HEK293 (cell line): ENCODE data around the gene SEC16A.
A peak's percentile ranks its signal among the peaks of the same experiment; 100 is the strongest.

Experiments used
- CTCF ChIA-PET: fragments of 350-600 bp; formaldehyde crosslinking; extraction: SDS; loops from one replicate; lab custom pipeline; 2021; ENCODE audit warnings: antibody characterized with exemption; lab: Yijun Ruan, JAX
- POLR2A ChIA-PET: fragments of 300-600 bp; formaldehyde crosslinking; extraction: SDS; loops from one replicate; lab custom pipeline; 2020; ENCODE audit warnings: antibody characterized with exemption, inconsistent platforms; lab: Yijun Ruan, JAX
- H3K27ac ChIP-seq: fragments of 200-500 bp; sonication (Bioruptor generic); 2 replicates; pipeline ENCODE4 v1.5.1; 2014; ENCODE audit warnings: low read depth, low read length, control low read depth, inconsistent platforms; ENCODE audit errors: extremely low read depth
- H3K36me3 ChIP-seq, 2 experiments: fragments of 200-500 bp in 1 of 2; sonication (Bioruptor generic) in 1 of 2; 1 replicate in 1 of 2; 2 replicates in 1 of 2; pipeline ENCODE4 v1.5.1; 2014 to 2017; ENCODE audit warnings: inconsistent platforms in 2 of 2, low read length in 2 of 2; ENCODE audit not compliant: control insufficient read depth in 2 of 2, insufficient read depth in 1 of 2
- H3K4me1 ChIP-seq: fragments of 200-500 bp; sonication (Bioruptor generic); 2 replicates; pipeline ENCODE4 v1.5.1; 2014; ENCODE audit warnings: mild to moderate bottlenecking, low read length, inconsistent platforms; ENCODE audit not compliant: control insufficient read depth, insufficient read depth
- H3K4me3 ChIP-seq: 2 replicates; pipeline ENCODE4 v1.5.1; 2011; ENCODE audit warnings: low read depth, mild to moderate bottlenecking, control low read depth, low read length, moderate library complexity
- H3K9me3 ChIP-seq: fragments of 200-500 bp; sonication (Bioruptor generic); 2 replicates; pipeline ENCODE4 v1.5.1; 2014; ENCODE audit warnings: low read depth, low read length, inconsistent platforms; ENCODE audit not compliant: control insufficient read depth, insufficient read depth
- BCL11A ChIP-seq: fragments of 450-650 bp; formaldehyde crosslinking; IDR thresholded peaks from 2 replicates; pipeline ENCODE4 v1.5.1; 2016; ENCODE audit warnings: low read depth, missing biosample characterization, missing genetic modification characterization
- BCL11B ChIP-seq: fragments of 450-650 bp; formaldehyde crosslinking; IDR thresholded peaks from 2 replicates; pipeline ENCODE4 v1.5.1; 2016; ENCODE audit warnings: low read depth, missing biosample characterization, missing genetic modification characterization
- EGR2 ChIP-seq: fragments of 450-650 bp; formaldehyde crosslinking; IDR thresholded peaks from 2 replicates; pipeline ENCODE4 v1.5.1; 2016; ENCODE audit warnings: low read depth, missing biosample characterization, missing genetic modification characterization
- GLIS1 ChIP-seq: fragments of 450-650 bp; formaldehyde crosslinking; IDR thresholded peaks from 2 replicates; pipeline ENCODE4 v1.5.1; 2016; ENCODE audit warnings: missing biosample characterization, missing genetic modification characterization
- GLIS2 ChIP-seq: fragments of 450-650 bp; formaldehyde crosslinking; IDR thresholded peaks from 2 replicates; pipeline ENCODE4 v1.5.1; 2016; ENCODE audit warnings: missing biosample characterization, missing genetic modification characterization
- HOXD13 ChIP-seq: sonication (generic); formaldehyde crosslinking; IDR thresholded peaks from 2 replicates; pipeline ENCODE4 v1.8.0; 2022; ENCODE audit warnings: missing genetic modification reagents, borderline replicate concordance
- KLF1 ChIP-seq: fragments of 450-650 bp; formaldehyde crosslinking; IDR thresholded peaks from 2 replicates; pipeline ENCODE4 v1.5.1; 2016; ENCODE audit warnings: missing biosample characterization, missing genetic modification characterization
- SP3 ChIP-seq: fragments of 450-650 bp; formaldehyde crosslinking; IDR thresholded peaks from 2 replicates; pipeline ENCODE4 v1.5.1; 2016; ENCODE audit warnings: missing biosample characterization, missing genetic modification characterization
- ZFHX2 ChIP-seq: fragments of 450-650 bp; formaldehyde crosslinking; conservative IDR thresholded peaks from 2 replicates; pipeline ENCODE4 v1.5.1; 2016; ENCODE audit warnings: missing biosample characterization, missing genetic modification characterization
- ZNF121 ChIP-seq: fragments of 450-650 bp; formaldehyde crosslinking; IDR thresholded peaks from 2 replicates; pipeline ENCODE4 v1.5.1; 2016; ENCODE audit warnings: missing biosample characterization, missing genetic modification characterization
- ZNF211 ChIP-seq: fragments of 450-650 bp; formaldehyde crosslinking; IDR thresholded peaks from 2 replicates; pipeline ENCODE4 v1.5.1; 2016; ENCODE audit warnings: low read depth, missing biosample characterization, missing genetic modification characterization
- ZNF221 ChIP-seq: fragments of 450-650 bp; formaldehyde crosslinking; IDR thresholded peaks from 2 replicates; pipeline ENCODE4 v1.5.1; 2017; ENCODE audit warnings: missing biosample characterization, missing genetic modification characterization, borderline replicate concordance
- ZNF350 ChIP-seq: fragments of 450-650 bp; formaldehyde crosslinking; IDR thresholded peaks from 2 replicates; pipeline ENCODE4 v1.5.0; 2017; ENCODE audit warnings: missing biosample characterization, mild to moderate bottlenecking, missing genetic modification characterization
- ZNF37A ChIP-seq: fragments of 450-650 bp; IDR thresholded peaks from 2 replicates; pipeline ENCODE4 v1.5.1; 2018; ENCODE audit warnings: missing biosample characterization, missing genetic modification characterization
- ZNF404 ChIP-seq: fragments of 450-650 bp; formaldehyde crosslinking; IDR thresholded peaks from 2 replicates; pipeline ENCODE4 v1.5.1; 2017; ENCODE audit warnings: missing biosample characterization, missing genetic modification characterization
- ZNF416 ChIP-seq: fragments of 450-650 bp; formaldehyde crosslinking; IDR thresholded peaks from 2 replicates; pipeline ENCODE4 v1.5.1; 2016; ENCODE audit warnings: missing biosample characterization, missing genetic modification characterization
- ZNF426 ChIP-seq: fragments of 450-650 bp; formaldehyde crosslinking; IDR thresholded peaks from 2 replicates; pipeline ENCODE4 v1.5.1; 2017; ENCODE audit warnings: missing biosample characterization, missing genetic modification characterization, mild to moderate bottlenecking, inconsistent platforms, moderate library complexity
- ZNF623 ChIP-seq: fragments of 450-650 bp; formaldehyde crosslinking; IDR thresholded peaks from 2 replicates; pipeline ENCODE4 v1.5.1; 2016; ENCODE audit warnings: missing biosample characterization, missing genetic modification characterization
- ZNF664 ChIP-seq: fragments of 450-650 bp; formaldehyde crosslinking; IDR thresholded peaks from 2 replicates; pipeline ENCODE4 v1.5.1; 2016; ENCODE audit warnings: missing biosample characterization, missing genetic modification characterization
- ZNF785 ChIP-seq: fragments of 450-650 bp; formaldehyde crosslinking; IDR thresholded peaks from 2 replicates; pipeline ENCODE4 v1.5.1; 2016; ENCODE audit warnings: missing biosample characterization, missing genetic modification characterization
- ZNF843 ChIP-seq: fragments of 450-650 bp; formaldehyde crosslinking; IDR thresholded peaks from 2 replicates; pipeline ENCODE4 v1.5.1; 2016; ENCODE audit warnings: missing biosample characterization, missing genetic modification characterization
- TF ChIP-seq, protein P1 (sequence below): fragments of 450-650 bp; formaldehyde crosslinking; IDR thresholded peaks from 2 replicates; pipeline ENCODE4 v1.5.1; 2016; ENCODE audit warnings: missing biosample characterization, missing genetic modification characterization
- TF ChIP-seq, protein P2 (sequence below): fragments of 450-650 bp; formaldehyde crosslinking; conservative IDR thresholded peaks from 2 replicates; pipeline ENCODE4 v1.5.1; 2016; ENCODE audit warnings: low read depth, missing biosample characterization, missing genetic modification characterization
- TF ChIP-seq, protein P3 (sequence below): fragments of 450-650 bp; formaldehyde crosslinking; IDR thresholded peaks from 2 replicates; pipeline ENCODE4 v1.5.1; 2016; ENCODE audit warnings: missing biosample characterization, missing genetic modification characterization
- TF ChIP-seq, protein P4 (sequence below): fragments of 450-650 bp; IDR thresholded peaks from 2 replicates; pipeline ENCODE4 v1.5.1; 2018; ENCODE audit warnings: missing biosample characterization, mild to moderate bottlenecking, missing genetic modification characterization

SEC16A gene

DNA sequence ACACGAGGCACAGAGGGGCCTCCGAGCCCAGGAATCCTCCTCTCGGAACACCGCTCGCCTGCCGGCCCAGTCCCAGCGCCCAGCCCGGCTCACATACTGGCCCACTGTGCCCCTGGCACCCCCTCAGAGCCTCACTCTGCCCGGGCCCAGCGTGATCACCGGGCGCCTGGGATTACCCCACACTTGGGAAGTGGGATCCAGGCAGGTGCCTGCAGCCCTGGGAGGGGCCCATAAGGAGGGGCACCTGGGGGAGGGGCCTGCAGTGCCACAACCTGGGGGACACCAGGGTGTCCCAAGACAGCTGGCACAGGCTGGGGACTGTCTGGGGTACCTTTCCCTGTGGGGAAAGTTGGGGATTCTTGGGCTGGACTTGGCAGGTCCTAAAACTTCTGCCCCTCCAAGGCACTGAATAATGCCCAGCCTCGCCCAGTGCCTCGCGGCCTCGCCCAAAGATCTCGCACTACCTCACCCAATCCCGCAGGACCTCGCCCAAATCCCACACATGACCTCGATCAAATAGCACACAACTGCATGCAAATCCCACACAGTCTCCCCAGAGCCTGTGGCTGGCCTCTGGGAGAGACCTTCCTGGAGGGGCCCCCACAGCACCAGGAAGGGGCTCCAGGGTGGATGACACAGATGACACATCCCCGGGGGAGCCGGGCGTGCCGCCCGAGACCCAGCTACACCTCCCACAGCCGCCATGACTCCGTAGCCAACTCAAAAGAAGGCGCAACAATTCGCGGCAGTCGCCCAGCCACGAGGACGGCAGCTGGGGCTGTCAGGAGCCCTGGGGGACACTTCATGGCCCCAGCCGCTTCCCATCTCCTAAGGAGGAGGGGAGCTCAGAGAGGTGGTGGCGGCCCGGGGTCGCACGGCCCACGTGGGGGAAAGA lies 49.3 kb upstream of the SEC16A start:
- Histone ChIP-seq H3K36me3 (peaks cover 0 to 11% of the 10 kb centered on the region in 2 experiments; a peak in 1 of 3 replicates), H3K9me3 (no peaks in the 10 kb centered on the region), H3K4me1 (0 out of 2 replicates have a peak, but pooled peaks cover 4% of the 10 kb centered on the region)
- TF ChIP-seq KLF1 (peak; percentile 99), EGR2 (tag by site-specific recombination) (0 out of 2 replicates have a peak, but pooled peaks have one; percentile 7), GLIS1 (peak; percentile 47), ZFHX2 (0 out of 2 replicates have a peak, but pooled peaks have one; percentile 22), SP3 (no peak), GLIS2 (0 out of 2 replicates have a peak, but pooled peaks have one; percentile 25)
- TF ChIP-seq, protein P1, sequence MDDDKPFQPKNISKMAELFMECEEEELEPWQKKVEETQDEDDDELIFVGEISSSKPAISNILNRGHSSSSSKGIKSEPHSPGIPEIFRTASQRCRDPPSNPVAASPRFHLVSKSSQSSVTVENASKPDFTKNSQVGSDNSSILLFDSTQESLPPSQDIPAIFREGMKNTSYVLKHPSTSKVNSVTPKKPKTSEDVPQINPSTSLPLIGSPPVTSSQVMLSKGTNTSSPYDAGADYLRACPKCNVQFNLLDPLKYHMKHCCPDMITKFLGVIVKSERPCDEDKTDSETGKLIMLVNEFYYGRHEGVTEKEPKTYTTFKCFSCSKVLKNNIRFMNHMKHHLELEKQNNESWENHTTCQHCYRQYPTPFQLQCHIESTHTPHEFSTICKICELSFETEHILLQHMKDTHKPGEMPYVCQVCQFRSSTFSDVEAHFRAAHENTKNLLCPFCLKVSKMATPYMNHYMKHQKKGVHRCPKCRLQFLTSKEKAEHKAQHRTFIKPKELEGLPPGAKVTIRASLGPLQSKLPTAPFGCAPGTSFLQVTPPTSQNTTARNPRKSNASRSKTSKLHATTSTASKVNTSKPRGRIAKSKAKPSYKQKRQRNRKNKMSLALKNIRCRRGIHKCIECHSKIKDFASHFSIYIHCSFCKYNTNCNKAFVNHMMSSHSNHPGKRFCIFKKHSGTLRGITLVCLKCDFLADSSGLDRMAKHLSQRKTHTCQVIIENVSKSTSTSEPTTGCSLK, result no peak
- TF ChIP-seq, all 188 proteins: peak for 5
- CTCF ChIA-PET, result no interaction called here
- Histone ChIP-seq H3K27ac (no peak overlapping the region), H3K4me3 (no peak overlapping the region)
- POLR2A ChIA-PET, result no interaction called here

DNA sequence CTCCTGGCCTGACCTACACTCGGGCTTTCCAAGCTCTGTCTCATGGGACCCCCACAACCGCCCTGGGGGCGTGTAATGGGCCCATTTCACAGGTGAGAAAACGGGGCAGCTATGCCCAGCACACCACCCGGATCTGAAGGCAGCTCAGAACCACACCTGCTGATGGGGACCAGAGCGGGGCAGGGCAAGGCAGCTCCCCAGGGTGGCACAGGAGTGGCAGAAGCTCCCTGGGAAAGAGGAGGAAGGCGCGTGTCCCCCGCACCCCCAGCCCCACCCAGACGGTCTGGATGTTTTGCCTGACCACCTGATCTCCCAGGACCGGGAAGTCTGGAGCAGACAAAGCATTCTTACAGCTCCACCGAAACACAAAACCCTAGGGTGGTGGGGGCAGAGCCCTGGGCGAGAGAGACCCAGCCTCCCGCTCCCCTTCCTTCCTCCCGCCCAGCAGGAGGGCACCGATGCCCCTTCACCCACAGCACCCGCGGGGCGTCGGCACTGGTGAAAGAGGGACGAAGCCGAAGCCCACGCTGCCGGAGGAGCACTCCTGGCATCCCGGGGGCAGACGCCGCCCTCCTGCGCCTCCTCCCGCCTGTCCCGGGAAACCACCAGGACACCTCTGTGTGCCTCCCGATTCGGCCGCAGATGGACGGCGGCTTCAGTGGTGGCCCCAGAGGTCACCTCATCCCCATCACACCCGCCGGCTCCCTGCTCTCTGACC lies 48.5 kb upstream of the SEC16A start:
- Histone ChIP-seq H3K27ac (no peak overlapping the region), H3K4me3 (no peak overlapping the region), H3K36me3 (peaks cover 0 to 10% of the 10 kb centered on the region in 2 experiments; a peak in 1 of 3 replicates), H3K4me1 (0 out of 2 replicates have a peak, but pooled peaks cover 4% of the 10 kb centered on the region), H3K9me3 (no peaks in the 10 kb centered on the region)
- POLR2A ChIA-PET, result no interaction called here
- CTCF ChIA-PET, result interaction anchor here (0.5 kb wide), 1 partner anchor 20 kb away, joined by 3 read pairs; no protein-coding TSS in a partner anchor
- TF ChIP-seq ZNF37A (tag by site-specific recombination) (no peak), ZNF416 (tag by site-specific recombination) (no peak), BCL11A (tag by site-specific recombination) (0 out of 2 replicates have a peak, but pooled peaks have one; percentile 26), ZNF221 (tag by site-specific recombination) (no peak), ZNF843 (tag by site-specific recombination) (no peak), ZNF350 (no peak), BCL11B (tag by site-specific recombination) (peak; percentile 52; the same call in 1 of the 2 replicates), ZNF785 (tag by site-specific recombination) (no peak), ZNF623 (tag by site-specific recombination) (no peak), ZNF664 (tag by site-specific recombination) (no peak), ZNF121 (no peak), ZNF211 (tag by site-specific recombination) (no peak), HOXD13 (CRISPR knock-in tag) (no peak), ZNF404 (no peak), ZNF426 (tag by site-specific recombination) (no peak)
- TF ChIP-seq, protein P2, sequence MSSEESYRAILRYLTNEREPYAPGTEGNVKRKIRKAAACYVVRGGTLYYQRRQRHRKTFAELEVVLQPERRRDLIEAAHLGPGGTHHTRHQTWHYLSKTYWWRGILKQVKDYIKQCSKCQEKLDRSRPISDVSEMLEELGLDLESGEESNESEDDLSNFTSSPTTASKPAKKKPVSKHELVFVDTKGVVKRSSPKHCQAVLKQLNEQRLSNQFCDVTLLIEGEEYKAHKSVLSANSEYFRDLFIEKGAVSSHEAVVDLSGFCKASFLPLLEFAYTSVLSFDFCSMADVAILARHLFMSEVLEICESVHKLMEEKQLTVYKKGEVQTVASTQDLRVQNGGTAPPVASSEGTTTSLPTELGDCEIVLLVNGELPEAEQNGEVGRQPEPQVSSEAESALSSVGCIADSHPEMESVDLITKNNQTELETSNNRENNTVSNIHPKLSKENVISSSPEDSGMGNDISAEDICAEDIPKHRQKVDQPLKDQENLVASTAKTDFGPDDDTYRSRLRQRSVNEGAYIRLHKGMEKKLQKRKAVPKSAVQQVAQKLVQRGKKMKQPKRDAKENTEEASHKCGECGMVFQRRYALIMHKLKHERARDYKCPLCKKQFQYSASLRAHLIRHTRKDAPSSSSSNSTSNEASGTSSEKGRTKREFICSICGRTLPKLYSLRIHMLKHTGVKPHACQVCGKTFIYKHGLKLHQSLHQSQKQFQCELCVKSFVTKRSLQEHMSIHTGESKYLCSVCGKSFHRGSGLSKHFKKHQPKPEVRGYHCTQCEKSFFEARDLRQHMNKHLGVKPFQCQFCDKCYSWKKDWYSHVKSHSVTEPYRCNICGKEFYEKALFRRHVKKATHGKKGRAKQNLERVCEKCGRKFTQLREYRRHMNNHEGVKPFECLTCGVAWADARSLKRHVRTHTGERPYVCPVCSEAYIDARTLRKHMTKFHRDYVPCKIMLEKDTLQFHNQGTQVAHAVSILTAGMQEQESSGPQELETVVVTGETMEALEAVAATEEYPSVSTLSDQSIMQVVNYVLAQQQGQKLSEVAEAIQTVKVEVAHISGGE, result no peak
- TF ChIP-seq, protein P3, sequence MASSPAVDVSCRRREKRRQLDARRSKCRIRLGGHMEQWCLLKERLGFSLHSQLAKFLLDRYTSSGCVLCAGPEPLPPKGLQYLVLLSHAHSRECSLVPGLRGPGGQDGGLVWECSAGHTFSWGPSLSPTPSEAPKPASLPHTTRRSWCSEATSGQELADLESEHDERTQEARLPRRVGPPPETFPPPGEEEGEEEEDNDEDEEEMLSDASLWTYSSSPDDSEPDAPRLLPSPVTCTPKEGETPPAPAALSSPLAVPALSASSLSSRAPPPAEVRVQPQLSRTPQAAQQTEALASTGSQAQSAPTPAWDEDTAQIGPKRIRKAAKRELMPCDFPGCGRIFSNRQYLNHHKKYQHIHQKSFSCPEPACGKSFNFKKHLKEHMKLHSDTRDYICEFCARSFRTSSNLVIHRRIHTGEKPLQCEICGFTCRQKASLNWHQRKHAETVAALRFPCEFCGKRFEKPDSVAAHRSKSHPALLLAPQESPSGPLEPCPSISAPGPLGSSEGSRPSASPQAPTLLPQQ (tag by site-specific recombination), result no peak
- TF ChIP-seq, protein P4, sequence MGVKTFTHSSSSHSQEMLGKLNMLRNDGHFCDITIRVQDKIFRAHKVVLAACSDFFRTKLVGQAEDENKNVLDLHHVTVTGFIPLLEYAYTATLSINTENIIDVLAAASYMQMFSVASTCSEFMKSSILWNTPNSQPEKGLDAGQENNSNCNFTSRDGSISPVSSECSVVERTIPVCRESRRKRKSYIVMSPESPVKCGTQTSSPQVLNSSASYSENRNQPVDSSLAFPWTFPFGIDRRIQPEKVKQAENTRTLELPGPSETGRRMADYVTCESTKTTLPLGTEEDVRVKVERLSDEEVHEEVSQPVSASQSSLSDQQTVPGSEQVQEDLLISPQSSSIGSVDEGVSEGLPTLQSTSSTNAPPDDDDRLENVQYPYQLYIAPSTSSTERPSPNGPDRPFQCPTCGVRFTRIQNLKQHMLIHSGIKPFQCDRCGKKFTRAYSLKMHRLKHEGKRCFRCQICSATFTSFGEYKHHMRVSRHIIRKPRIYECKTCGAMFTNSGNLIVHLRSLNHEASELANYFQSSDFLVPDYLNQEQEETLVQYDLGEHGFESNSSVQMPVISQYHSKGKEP (tag by site-specific recombination), result no peak
